Sigmoid colon (tissue), 4 donors: Measurements from ENCODE around the gene STK32B.

Experiments
- EP300 ChIP-seq, 4 donors: sonication (generic); formaldehyde crosslinking; IDR thresholded peaks; one replicate each; pipeline ENCODE4 v1.6.1; 2017; ENCODE audit warnings: antibody characterized with exemption in 4 of 4
- POLR2A ChIP-seq, 2 donors: fragments of 450-650 bp; IDR thresholded peaks; one replicate each; pipeline ENCODE4 v1.6.1; 2016; ENCODE audit warnings: antibody characterized with exemption in 2 of 2, mild to moderate bottlenecking in 2 of 2, moderate library complexity in 2 of 2
- POLR2AphosphoS5 ChIP-seq, 4 donors: sonication (generic); formaldehyde crosslinking; IDR thresholded peaks; one replicate each; pipeline ENCODE4 v1.6.1; 2017; ENCODE audit warnings: antibody characterized with exemption in 4 of 4
- TF ChIP-seq, protein P1 (sequence below), 4 experiments: fragments of 450-650 bp in 3 of 4; fragments of 200-600 bp in 1 of 4; IDR thresholded peaks; one replicate each; pipeline ENCODE4 v1.5.1; 2016 to 2019; ENCODE audit warnings: antibody characterized with exemption in 4 of 4, mild to moderate bottlenecking in 3 of 4, moderate library complexity in 2 of 4

DNA sequence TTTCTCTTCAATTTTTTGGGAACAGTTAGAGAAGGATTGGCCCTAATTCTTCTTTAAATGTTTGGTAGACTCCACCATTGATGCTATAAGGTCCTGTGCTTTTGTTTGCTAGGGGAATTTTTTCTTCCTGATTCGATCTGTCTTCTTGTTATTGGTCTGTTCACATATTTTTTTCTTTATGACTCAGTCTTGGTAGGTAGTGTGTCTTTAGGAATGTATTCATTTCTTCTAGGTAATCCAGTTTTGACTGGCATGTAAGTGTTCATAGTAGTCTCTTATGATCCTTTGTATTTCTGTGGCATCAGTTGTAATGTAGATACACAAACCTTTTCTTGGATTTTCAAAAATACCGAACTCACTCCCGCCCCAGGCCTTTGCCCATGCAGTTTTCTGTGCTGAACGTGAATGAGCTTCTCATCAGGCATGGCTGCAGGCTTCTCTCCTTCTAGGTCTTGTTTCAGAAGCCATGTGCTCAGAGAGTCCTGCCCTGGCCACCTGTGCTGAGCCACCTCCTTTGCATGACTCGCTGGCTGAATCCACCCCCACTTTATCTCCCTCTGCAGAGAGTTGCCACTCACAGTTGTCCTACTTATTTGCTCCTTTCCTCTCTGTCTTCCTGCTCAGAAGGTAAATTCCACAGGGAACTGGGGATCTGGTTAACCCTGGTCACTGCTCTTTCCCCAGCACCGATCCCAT, 67.0 kb downstream of the STK32B start:
- TF ChIP-seq POLR2A (IDR thresholded peaks at IDR 0.05) (no peak), EP300 (IDR thresholded peaks at IDR 0.05) (no peak), POLR2AphosphoS5 (IDR thresholded peaks at IDR 0.05) (no peak)
- TF ChIP-seq, protein P1, sequence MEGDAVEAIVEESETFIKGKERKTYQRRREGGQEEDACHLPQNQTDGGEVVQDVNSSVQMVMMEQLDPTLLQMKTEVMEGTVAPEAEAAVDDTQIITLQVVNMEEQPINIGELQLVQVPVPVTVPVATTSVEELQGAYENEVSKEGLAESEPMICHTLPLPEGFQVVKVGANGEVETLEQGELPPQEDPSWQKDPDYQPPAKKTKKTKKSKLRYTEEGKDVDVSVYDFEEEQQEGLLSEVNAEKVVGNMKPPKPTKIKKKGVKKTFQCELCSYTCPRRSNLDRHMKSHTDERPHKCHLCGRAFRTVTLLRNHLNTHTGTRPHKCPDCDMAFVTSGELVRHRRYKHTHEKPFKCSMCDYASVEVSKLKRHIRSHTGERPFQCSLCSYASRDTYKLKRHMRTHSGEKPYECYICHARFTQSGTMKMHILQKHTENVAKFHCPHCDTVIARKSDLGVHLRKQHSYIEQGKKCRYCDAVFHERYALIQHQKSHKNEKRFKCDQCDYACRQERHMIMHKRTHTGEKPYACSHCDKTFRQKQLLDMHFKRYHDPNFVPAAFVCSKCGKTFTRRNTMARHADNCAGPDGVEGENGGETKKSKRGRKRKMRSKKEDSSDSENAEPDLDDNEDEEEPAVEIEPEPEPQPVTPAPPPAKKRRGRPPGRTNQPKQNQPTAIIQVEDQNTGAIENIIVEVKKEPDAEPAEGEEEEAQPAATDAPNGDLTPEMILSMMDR (IDR thresholded peaks at IDR 0.05), result no peak
